IPS-18a (cell line): ENCODE data around the gene EARS2.
"Not testable (repeated sequence)": the region's sequence is repeated elsewhere in the genome, so short reads cannot be mapped to it uniquely, and the experiment has no call there.

Experiments
- H3K27ac ChIP-seq: one replicate; pipeline ENCODE4 v1.5.1; 2013; ENCODE audit warnings: low read length
- H3K27me3 ChIP-seq: one replicate; pipeline ENCODE4 v1.6.1; 2013; ENCODE audit warnings: mild to moderate bottlenecking, low read length; ENCODE audit not compliant: control insufficient read depth, insufficient read depth
- H3K36me3 ChIP-seq: one replicate; pipeline ENCODE4 v1.6.1; 2013; ENCODE audit warnings: low read depth, low read length; ENCODE audit not compliant: control insufficient read depth
- H3K4me1 ChIP-seq: one replicate; pipeline ENCODE4 v1.6.1; 2013; ENCODE audit warnings: low read depth, low read length; ENCODE audit not compliant: control insufficient read depth
- H3K4me3 ChIP-seq: one replicate; pipeline ENCODE4 v1.5.1; 2013; ENCODE audit warnings: low read length
- H3K9ac ChIP-seq: one replicate; pipeline ENCODE4 v1.6.1; 2013; ENCODE audit warnings: mild to moderate bottlenecking, low read length, moderate library complexity
- H3K9me3 ChIP-seq: one replicate; pipeline ENCODE4 v1.6.1; 2013; ENCODE audit warnings: low read depth, low read length; ENCODE audit not compliant: control insufficient read depth

Gene EARS2

GRCh38 chr16:23564575-23565363 lies 7.6 kb upstream of the EARS2 start:
- no peaks in the 10 kb centered on the region for H3K27me3 ChIP-seq
- H3K27ac ChIP-seq, result no peak overlapping the region
- H3K9ac ChIP-seq, result no peak overlapping the region
- no peaks in the 10 kb centered on the region for H3K4me1 ChIP-seq
- peaks cover 77% of the 10 kb centered on the region for H3K36me3 ChIP-seq
- H3K4me3 ChIP-seq, result no peak overlapping the region
- H3K9me3 ChIP-seq, result no peaks in the 10 kb centered on the region

- Histone ChIP-seq H3K9ac (no peak overlapping the region), H3K9me3 (no peaks in the 10 kb centered on the region), H3K4me1 (no peaks in the 10 kb centered on the region), H3K27ac (no peak overlapping the region), H3K27me3 (no peaks in the 10 kb centered on the region), H3K4me3 (no peak overlapping the region), H3K36me3 (peaks cover 77% of the 10 kb centered on the region)
These were observed 6.0 kb upstream of the EARS2 start for GRCh38 chr16:23563186-23563585.

GRCh38 chr16:23562505-23562904 lies 5.4 kb upstream of the EARS2 start:
- Histone ChIP-seq H3K9ac (no peak overlapping the region), H3K36me3 (peaks cover 73% of the 10 kb centered on the region), H3K9me3 (no peaks in the 10 kb centered on the region), H3K27me3 (no peaks in the 10 kb centered on the region), H3K4me1 (no peaks in the 10 kb centered on the region), H3K27ac (no peak overlapping the region), H3K4me3 (no peak overlapping the region)

GRCh38 chr16:23561586-23561985 lies 4.4 kb upstream of the EARS2 start:
- H3K27me3 ChIP-seq, result no peaks in the 10 kb centered on the region
- H3K27ac ChIP-seq, result no peak overlapping the region
- H3K4me1 ChIP-seq, result no peaks in the 10 kb centered on the region
- no peak overlapping the region for H3K4me3 ChIP-seq
- no peak overlapping the region for H3K9ac ChIP-seq
- no peaks in the 10 kb centered on the region for H3K9me3 ChIP-seq
- peaks cover 64% of the 10 kb centered on the region for H3K36me3 ChIP-seq

GRCh38 chr16:23557779-23558702 lies 891 bp upstream of the EARS2 start:
- Histone ChIP-seq H3K27me3 (no peaks in the 10 kb centered on the region), H3K9ac (peak overlapping the region; percentile 84), H3K27ac (peak overlapping the region; percentile 57), H3K9me3 (no peaks in the 10 kb centered on the region), H3K4me1 (no peaks in the 10 kb centered on the region), H3K36me3 (peaks cover 41% of the 10 kb centered on the region), H3K4me3 (peak overlapping the region; percentile 73)

GRCh38 chr16:23554536-23554935 lies 2.6 kb downstream of the EARS2 start:
- Histone ChIP-seq H3K4me3 (no peak overlapping the region), H3K9ac (no peak overlapping the region), H3K27me3 (no peaks in the 10 kb centered on the region), H3K27ac (no peak overlapping the region), H3K4me1 (no peaks in the 10 kb centered on the region), H3K9me3 (no peaks in the 10 kb centered on the region), H3K36me3 (peaks cover 35% of the 10 kb centered on the region)

GRCh38 chr16:23552161-23552560 lies 5.0 kb downstream of the EARS2 start:
- no peaks in the 10 kb centered on the region for H3K4me1 ChIP-seq
- H3K27me3 ChIP-seq, result no peaks in the 10 kb centered on the region
- no peak overlapping the region for H3K4me3 ChIP-seq
- no peak overlapping the region for H3K9ac ChIP-seq
- no peaks in the 10 kb centered on the region for H3K9me3 ChIP-seq
- H3K27ac ChIP-seq, result no peak overlapping the region
- H3K36me3 ChIP-seq, result peaks cover 46% of the 10 kb centered on the region

GRCh38 chr16:23549938-23550337 lies 7.2 kb downstream of the EARS2 start:
- no peaks in the 10 kb centered on the region for H3K4me1 ChIP-seq
- H3K36me3 ChIP-seq, result peaks cover 61% of the 10 kb centered on the region

GRCh38 chr16:23544436-23544835 lies 12.7 kb downstream of the EARS2 start:
- no peaks in the 10 kb centered on the region for H3K27me3 ChIP-seq
- peaks cover 61% of the 10 kb centered on the region for H3K36me3 ChIP-seq
- H3K9me3 ChIP-seq, result no peaks in the 10 kb centered on the region
- H3K4me1 ChIP-seq, result no peaks in the 10 kb centered on the region
- no peak overlapping the region for H3K9ac ChIP-seq
- no peak overlapping the region for H3K4me3 ChIP-seq
- no peak overlapping the region for H3K27ac ChIP-seq

More at GRCh38 chr16:23549938-23550337, 7.2 kb downstream of the EARS2 start:
- Histone ChIP-seq H3K27ac (no peak overlapping the region), H3K9ac (no peak overlapping the region), H3K9me3 (no peaks in the 10 kb centered on the region), H3K27me3 (no peaks in the 10 kb centered on the region), H3K4me3 (no peak overlapping the region)

- H3K4me1 ChIP-seq, H3K27me3 ChIP-seq, H3K27ac ChIP-seq, H3K4me3 ChIP-seq, H3K9ac ChIP-seq, H3K9me3 ChIP-seq: not testable (repeated sequence)
- H3K36me3 ChIP-seq, result peaks cover 46% of the 10 kb centered on the region
These were observed 16.4 kb downstream of the EARS2 start for GRCh38 chr16:23540817-23541178.

GRCh38 chr16:23539984-23540816 lies 16.9 kb downstream of the EARS2 start:
- H3K9ac ChIP-seq, result no peak overlapping the region
- H3K4me1 ChIP-seq, result no peaks in the 10 kb centered on the region
- H3K9me3 ChIP-seq, result no peaks in the 10 kb centered on the region
- no peaks in the 10 kb centered on the region for H3K27me3 ChIP-seq
- no peak overlapping the region for H3K27ac ChIP-seq
- no peak overlapping the region for H3K4me3 ChIP-seq
- peaks cover 49% of the 10 kb centered on the region for H3K36me3 ChIP-seq
